ENCODE results near the gene FAM13A.

DNA sequence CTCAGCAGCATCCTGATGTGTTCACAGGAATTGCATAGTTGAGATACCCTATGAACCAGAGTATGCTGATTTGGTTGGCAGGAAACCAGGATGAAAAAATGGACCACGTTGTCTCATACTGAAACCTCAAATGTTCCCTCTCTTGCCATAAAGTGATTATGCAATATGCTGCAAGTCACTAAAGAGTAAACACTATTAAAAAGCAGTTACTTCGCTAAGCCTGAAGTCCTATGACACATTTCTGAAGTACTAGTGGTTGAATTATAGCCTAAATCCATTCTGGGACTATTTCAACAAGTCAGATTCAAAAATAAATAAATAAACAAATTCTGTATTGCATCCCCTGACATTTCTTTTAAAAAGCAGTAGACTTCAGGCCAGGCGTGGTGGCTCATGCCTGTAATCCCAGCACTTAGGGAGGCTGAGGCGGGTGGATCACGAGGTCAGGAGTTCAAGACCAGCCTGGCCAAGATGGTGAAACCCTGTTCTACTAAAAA, 253.3 kb downstream of the FAM13A start:
- TF ChIP-seq RBM39 (optimal IDR thresholded peaks at IDR 0.05; ENCODE audit: low read depth, low read length) (no peak), TCF7L2 (IDR thresholded peaks at IDR 0.05; ENCODE audit: low read depth, low read length) (no peak), CREM (IDR thresholded peaks at IDR 0.05; ENCODE audit: low read depth) (no peak), NELFE (IDR thresholded peaks at IDR 0.05; ENCODE audit: insufficient read depth, insufficient read length) (no peak), EP300 (IDR thresholded peaks at IDR 0.05; ENCODE audit: low read length) (no peak), JUND (IDR thresholded peaks at IDR 0.05; ENCODE audit: borderline replicate concordance, low read depth, low read length) (no peak), JUND (tag; IDR thresholded peaks at IDR 0.05; ENCODE audit: borderline replicate concordance, low read depth, low read length) (no peak), ZNF175 (CRISPR knock-in tag; IDR thresholded peaks at IDR 0.05; ENCODE audit: low read depth) (no peak)
- TF ChIP-seq, protein P1, sequence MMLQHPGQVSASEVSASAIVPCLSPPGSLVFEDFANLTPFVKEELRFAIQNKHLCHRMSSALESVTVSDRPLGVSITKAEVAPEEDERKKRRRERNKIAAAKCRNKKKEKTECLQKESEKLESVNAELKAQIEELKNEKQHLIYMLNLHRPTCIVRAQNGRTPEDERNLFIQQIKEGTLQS (IDR thresholded peaks at IDR 0.05) = peak; percentile 54
- TF ChIP-seq, protein P1 (CRISPR knock-in tag; conservative IDR thresholded peaks at IDR 0.05) = no peak
- TF ChIP-seq, protein P2, sequence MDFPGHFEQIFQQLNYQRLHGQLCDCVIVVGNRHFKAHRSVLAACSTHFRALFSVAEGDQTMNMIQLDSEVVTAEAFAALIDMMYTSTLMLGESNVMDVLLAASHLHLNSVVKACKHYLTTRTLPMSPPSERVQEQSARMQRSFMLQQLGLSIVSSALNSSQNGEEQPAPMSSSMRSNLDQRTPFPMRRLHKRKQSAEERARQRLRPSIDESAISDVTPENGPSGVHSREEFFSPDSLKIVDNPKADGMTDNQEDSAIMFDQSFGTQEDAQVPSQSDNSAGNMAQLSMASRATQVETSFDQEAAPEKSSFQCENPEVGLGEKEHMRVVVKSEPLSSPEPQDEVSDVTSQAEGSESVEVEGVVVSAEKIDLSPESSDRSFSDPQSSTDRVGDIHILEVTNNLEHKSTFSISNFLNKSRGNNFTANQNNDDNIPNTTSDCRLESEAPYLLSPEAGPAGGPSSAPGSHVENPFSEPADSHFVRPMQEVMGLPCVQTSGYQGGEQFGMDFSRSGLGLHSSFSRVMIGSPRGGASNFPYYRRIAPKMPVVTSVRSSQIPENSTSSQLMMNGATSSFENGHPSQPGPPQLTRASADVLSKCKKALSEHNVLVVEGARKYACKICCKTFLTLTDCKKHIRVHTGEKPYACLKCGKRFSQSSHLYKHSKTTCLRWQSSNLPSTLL (IDR thresholded peaks at IDR 0.05) = no peak
- TF ChIP-seq, protein P3, sequence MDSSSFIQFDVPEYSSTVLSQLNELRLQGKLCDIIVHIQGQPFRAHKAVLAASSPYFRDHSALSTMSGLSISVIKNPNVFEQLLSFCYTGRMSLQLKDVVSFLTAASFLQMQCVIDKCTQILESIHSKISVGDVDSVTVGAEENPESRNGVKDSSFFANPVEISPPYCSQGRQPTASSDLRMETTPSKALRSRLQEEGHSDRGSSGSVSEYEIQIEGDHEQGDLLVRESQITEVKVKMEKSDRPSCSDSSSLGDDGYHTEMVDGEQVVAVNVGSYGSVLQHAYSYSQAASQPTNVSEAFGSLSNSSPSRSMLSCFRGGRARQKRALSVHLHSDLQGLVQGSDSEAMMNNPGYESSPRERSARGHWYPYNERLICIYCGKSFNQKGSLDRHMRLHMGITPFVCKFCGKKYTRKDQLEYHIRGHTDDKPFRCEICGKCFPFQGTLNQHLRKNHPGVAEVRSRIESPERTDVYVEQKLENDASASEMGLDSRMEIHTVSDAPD (CRISPR knock-in tag; IDR thresholded peaks at IDR 0.05) = no peak
- TF ChIP-seq, protein P4, sequence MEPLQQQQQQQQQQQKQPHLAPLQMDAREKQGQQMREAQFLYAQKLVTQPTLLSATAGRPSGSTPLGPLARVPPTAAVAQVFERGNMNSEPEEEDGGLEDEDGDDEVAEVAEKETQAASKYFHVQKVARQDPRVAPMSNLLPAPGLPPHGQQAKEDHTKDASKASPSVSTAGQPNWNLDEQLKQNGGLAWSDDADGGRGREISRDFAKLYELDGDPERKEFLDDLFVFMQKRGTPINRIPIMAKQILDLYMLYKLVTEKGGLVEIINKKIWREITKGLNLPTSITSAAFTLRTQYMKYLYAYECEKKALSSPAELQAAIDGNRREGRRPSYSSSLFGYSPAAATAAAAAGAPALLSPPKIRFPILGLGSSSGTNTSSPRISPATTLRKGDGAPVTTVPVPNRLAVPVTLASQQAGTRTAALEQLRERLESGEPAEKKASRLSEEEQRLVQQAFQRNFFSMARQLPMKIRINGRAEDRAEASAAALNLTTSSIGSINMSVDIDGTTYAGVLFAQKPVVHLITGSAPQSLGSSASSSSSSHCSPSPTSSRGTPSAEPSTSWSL (CRISPR knock-in tag; IDR thresholded peaks at IDR 0.05; ENCODE audit: borderline replicate concordance) = no peak
- TF ChIP-seq, protein P5, sequence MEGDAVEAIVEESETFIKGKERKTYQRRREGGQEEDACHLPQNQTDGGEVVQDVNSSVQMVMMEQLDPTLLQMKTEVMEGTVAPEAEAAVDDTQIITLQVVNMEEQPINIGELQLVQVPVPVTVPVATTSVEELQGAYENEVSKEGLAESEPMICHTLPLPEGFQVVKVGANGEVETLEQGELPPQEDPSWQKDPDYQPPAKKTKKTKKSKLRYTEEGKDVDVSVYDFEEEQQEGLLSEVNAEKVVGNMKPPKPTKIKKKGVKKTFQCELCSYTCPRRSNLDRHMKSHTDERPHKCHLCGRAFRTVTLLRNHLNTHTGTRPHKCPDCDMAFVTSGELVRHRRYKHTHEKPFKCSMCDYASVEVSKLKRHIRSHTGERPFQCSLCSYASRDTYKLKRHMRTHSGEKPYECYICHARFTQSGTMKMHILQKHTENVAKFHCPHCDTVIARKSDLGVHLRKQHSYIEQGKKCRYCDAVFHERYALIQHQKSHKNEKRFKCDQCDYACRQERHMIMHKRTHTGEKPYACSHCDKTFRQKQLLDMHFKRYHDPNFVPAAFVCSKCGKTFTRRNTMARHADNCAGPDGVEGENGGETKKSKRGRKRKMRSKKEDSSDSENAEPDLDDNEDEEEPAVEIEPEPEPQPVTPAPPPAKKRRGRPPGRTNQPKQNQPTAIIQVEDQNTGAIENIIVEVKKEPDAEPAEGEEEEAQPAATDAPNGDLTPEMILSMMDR (IDR thresholded peaks at IDR 0.05 in 2 of 3, conservative IDR thresholded peaks at IDR 0.05 in 1 of 3; ENCODE audit: insufficient read depth in 2 of 3, low read depth in 1 of 3, low read length in 3 of 3) = no peak

Data from K562 (cell line).